HG03469 (cell line): Measurements from ENCODE around the gene CTDSPL2.
A peak's percentile ranks its signal among the peaks of the same experiment; 100 is the strongest.
"Not testable (repeated sequence)": the region's sequence is repeated elsewhere in the genome, so short reads cannot be mapped to it uniquely, and the experiment has no call there.

Source experiments
- ATAC-seq: cut with Tn5 transposase; IDR thresholded peaks from one replicate; pipeline ENCODE4 v1.9.1; 2021; ENCODE audit warnings: mild to moderate bottlenecking, moderate library complexity, moderate number of reproducible peaks; ENCODE audit not compliant: unreplicated experiment

CTDSPL2 gene

DNA sequence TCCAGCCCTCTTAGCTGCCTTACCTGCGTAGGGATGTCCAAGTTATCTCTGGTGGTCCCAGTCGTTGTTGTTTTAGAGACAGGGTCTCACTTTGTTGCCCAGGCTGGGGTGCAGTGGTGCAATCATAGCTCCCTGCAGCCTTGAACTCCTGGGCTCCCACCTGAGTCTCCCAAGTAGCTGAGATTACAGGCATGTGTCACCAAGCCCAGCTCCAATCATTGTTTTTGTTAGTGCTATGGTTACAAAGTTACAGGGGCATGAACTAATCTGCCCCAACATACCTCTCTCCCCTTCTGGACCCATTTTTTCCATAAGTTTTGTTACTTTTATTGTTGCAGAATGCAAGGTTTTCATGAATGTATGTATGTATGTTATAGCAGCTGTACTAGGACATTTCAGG is 54.7 kb downstream of the CTDSPL2 start:
- ATAC-seq = no peak

DNA sequence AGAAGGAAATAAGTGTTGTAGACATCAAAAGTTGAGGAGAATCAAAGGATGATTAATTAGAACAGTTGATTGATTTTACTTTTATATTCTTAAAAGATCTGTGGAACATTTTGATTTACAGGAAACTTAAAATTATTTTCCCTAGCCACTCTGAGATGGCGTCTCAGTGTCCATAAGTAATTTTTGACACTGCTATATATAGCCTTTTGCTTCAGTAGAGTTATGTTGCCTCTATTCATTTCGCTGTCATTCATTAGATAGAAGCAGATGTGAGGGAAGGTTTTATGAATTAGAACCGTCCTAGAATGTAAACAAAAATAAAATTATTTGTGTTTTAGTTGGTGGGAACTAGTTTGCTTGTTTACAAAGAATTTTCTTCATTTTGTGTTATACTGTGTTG is 58.5 kb downstream of the CTDSPL2 start:
- no peak for ATAC-seq

DNA sequence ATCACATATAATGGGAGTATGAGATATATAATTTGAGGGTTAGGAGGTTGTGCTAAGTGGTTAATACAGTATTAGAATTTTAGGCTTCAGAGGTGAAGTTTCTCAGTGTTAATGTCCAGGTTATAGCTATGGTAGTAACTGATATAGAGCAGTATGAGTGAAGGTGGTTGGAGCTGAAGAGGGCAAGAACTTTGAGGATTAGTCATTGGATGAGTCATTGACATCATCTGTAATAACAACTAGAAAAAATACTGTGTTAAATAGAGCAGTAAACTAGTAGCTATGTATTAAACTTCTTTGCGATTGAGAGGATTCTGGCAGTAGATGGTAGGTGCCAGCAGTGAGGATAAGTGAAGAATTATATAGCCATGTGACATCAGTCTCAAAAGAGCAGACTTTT is 62.0 kb downstream of the CTDSPL2 start:
- no peak for ATAC-seq

DNA sequence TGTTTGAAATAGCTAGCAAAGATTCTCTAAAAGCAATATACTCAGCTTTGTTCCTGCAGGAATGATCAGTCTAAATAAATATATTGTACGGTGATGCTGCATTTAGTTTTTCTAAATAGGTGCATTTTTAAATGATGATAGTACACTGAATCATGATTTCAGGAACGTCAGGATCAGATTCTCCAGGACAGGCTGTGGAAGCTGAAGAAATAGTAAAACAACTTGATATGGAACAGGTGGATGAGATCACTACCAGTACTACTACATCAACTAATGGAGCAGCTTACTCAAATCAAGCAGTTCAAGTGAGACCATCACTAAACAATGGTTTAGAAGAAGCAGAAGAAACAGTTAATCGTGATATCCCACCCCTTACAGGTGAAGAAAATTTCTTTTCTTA is 63.2 kb downstream of the CTDSPL2 start:
- no peak for ATAC-seq

DNA sequence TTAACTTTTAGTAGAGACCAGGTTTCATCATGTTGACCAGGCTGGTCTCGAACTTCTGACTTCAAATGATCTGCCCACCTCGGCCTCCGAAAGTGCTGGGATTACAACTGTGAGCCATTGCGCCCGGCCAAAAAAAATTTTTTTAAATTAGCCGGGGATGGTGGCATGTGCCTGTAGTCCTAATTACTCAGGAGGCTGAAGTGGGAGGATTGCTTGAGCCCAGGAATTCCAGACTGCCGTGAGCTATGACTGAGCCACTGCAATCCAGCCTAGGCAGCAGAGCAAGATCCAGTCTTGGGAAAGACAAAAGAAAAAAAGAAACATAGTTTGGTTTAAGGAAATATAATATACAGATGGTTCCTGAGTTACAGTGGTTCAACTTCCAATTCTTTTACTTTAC is 64.6 kb downstream of the CTDSPL2 start:
- ATAC-seq = no peak

DNA sequence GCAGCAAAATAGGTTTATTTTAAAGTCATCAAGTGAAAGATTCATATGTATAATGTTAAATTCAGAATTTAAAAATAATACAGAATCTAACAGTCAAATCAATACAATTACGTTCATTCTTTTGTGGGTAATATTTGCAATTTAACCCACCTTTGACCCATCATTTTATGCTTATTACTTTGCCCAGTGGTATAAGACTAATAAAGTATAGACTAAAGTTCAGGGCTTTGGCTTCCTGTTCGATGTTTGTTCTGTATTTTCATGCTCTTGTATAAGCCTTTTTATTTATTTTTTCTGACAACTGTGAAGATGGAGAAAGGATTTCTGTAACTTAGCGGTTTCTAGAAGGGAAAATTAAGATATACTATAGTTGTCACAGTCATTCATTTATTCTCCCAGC is 65.2 kb downstream of the CTDSPL2 start:
- no peak for ATAC-seq

DNA sequence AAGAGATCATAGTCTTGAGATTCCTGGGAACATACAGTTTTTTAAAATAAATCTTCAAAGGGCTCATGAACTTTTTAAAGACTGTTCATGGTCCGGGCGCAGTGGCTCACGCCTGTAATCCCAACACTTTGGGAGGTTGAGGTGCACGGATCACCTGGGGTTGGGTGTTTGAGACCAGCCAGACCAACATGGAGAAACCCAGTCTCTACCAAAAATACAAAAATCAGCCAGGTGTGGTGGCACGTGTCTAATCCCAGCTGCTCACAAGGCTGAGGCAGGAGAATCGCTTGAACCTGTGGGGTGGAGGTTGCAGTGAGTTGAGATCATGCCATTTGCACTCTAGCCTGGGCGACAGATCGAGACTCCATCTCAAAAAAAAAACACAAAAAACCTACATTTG is 68.1 kb downstream of the CTDSPL2 start:
- ATAC-seq = no peak

DNA sequence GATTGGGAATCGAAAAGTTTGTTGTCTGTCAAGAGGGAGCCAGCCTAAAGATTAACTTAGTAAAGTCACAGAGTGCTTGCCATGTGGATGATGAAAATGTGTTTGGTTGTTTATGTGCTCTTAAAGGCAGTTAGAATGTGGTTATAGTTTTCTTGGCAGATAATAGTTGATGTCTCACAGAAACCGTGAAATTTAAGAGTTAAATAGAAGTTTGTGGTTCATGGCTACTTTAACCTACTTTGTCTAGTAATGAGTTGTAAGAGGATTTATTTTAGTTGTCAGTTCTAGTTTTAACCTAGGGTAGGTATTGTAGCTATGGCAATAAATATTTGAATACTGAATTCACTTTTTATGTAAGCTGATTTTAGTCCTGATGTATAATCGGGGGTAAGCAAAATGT is 73.1 kb downstream of the CTDSPL2 start:
- no peak for ATAC-seq

DNA sequence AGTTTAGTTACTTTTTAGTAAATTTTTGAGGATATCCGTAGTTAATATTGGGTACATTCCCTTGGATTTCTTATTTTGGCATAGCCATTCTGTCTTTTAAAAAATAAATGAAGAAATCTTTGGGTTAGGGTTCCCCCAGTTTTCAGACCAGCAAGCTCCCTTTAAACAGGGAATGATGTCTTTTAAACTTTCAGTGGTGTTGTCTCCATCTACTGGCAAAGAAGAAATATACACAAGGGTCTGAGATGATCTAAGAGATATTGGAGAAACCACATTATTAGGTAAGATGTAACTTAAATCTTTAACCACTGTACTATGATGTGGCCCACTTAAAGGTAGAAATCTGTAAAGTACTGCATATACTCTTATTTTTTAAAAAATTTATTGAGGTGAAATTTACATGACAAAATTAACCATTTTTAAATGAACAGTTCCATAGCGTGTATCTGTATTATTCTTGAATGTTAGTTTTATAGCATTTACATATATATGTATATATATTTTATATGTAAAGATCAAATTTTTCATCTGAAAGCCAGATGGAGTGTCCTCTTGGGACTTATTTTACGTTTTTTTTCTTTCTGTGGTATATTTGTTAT is 74.4 kb downstream of the CTDSPL2 start:
- ATAC-seq = no peak

DNA sequence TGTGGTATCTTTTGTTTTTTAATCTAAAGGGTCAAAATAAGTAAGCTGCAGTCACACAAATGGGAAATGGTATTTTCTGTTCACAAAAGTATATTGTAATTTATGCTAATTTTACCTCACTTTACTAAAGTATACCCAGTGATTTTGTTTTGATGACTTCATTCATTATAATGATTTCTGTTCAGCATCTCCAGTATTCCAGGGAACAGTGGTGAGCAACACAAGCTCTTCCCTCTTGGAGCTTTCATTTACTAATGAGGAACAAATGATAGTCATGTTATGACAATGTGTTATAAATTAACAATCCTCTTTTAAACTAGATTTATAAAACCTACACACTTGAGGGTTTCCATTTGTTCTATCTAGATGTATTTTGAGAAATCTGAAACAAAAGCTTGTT is 89.0 kb downstream of the CTDSPL2 start:
- no peak for ATAC-seq

DNA sequence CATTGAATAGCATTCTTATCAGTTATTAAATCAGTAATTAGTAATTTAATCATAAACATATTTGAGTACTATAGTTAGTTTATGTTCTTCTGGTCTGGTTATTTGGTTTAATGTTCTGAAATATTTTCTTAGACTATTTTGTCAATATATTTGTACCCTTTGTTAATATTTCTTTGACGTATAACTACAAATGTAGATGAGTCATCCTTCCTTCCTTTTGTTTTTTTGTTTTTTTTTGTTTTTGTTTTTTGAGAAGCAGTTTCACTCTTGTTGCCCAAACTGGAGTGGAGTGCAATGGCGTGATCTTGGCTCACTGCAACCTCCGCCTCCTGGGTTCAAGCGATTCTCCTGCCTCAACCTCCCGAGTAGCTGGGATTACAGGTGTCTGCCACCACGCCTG is 92.1 kb downstream of the CTDSPL2 start:
- no peak for ATAC-seq

DNA sequence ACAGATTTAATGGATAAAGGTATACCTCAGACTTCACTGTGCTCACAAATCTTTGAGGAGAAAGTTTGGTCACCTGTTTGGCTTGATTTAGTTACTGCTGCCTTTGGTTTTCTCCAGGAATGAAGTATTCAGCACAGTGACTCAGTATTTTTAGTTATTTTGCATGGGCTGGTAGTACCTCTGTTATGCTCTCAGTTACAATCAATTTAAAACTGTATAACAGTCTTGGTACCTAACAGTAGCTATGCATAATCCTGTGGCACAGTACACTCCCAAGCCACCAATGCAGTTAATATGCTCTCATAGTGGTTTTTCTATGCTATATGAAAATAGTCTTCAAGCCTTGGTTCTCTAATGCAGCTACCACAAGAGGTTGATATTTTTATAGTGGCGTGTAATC is 97.6 kb downstream of the CTDSPL2 start:
- ATAC-seq = no peak

DNA sequence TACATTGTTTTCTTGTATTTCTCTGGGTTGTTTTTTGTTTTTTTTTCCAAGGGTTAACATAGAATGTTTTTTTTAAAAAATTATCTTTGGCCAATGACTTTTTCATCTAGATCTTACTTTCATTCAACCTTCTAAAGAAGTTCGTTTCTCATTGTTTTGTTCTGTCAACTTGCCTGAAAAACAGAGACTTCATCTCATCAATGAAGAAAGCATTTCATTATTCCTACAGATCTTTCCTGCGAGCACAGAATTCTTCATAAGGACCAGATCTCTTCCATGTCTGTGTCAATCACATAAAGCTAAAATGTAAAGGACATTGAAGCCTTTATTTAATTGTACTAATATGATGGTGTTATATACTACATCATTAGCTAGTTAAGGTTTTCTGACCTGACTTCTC is 99.8 kb downstream of the CTDSPL2 start:
- ATAC-seq = no peak

DNA sequence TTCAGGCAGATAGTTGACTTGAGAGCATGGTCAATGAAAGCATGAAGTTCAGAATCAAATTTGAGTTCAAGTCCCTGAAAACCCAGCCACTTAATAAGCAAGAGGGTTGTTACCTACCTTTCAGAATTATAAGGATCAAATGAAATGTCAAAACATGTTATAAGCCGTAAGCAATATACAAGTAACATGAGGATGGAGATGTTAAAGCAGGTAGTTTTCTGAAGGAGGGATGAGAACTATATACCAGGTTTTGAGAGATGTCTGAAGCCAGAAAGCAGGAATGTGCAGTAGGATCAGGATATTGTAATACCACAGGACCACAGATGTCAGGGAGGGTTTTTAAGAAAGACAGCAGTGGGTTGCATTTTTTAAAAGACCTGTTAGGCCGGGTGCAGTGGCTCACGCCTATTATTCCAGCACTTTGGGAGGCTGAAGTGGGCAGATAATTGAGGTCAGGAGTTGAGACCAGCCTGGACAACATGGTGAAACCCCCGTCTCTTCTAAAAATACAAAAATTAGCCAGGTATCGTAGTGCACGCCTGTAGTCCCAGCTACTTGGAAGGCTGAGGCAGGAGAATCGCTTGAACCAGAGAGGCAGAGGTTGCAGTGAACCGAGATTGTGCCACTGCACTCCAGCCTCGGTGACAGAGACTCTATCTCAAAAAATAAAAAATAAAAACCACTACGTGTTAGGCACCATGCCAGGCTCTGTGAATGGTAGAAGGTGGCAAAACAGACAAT is 102.6 kb downstream of the CTDSPL2 start:
- ATAC-seq = no peak

DNA sequence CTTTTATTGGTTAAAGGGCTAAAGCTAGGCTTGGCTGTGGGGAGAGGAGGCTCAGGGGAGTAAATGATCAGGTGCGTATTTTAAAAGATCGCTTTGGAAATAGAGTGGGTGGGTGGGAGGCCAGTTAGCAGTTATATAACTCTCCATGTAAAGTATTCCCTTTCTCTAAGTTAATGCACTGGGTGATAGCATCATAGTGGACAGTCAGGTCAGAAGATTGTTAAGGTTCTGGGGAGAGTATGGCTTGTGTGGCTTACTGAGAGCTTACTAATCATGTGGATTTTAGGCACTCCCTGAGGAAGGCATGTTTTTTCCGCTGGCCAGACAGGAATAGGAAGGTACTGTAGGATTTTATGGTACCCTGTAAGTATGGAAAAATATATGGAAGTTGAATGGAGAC is 103.2 kb downstream of the CTDSPL2 start:
- ATAC-seq = no peak

DNA sequence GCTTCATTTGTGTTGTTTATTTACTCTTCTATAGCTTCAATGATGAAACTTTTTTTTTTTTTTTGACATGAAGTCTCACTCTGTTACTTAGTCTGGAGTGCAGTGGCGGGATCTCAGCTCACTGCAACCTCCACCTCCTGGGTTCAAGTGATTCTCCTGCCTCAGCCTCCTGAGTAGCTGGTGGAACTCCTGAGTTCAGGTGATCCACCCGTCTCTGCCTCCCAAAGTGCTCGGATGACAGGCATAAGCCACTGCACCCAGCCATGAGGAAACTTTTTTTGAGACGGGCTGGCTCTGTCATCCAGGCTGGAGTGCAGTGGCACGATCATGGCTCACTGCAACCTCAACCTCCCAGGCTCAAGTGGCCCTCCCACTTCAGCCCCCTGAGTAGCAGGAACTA is 104.8 kb downstream of the CTDSPL2 start:
- ATAC-seq = not testable (repeated sequence)

DNA sequence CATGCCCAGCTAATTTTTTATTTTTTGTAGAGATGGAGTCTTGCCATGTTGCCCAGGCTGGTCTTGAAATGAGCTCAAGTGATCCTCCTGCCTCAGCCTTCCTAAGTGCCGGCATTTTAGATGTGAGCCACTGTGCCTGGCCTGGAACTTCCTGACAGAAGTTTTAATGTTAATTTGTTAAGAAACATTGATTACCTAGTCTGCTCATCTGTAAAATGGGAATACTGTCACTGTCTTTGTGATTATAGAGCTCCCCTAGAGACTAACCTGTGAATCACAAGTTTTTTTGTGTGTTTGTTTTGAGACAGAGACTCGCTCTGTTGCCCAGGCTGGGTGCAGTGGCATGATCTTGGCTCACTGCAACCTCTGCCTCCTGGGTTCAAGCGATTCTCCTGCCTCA is 105.3 kb downstream of the CTDSPL2 start:
- no peak for ATAC-seq

DNA sequence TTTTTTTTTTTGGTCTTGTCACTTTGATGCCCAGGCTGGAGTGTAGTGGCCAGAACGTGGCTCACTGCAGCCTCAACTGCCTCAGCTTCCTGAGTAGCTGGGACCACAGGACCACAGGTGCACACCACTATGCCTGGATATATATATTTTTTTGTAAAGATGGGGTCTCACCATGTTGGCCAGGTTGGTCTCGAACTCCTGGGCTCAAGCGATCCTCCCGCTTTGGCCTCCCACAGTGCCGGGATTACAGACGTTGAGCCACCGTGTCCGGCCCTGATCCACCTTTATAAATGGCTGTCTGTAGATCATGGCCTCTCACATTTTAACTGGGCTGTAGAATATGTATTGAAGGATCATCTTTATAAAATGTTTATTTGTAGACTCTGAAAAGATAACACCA is 107.7 kb downstream of the CTDSPL2 start:
- ATAC-seq = no peak

DNA sequence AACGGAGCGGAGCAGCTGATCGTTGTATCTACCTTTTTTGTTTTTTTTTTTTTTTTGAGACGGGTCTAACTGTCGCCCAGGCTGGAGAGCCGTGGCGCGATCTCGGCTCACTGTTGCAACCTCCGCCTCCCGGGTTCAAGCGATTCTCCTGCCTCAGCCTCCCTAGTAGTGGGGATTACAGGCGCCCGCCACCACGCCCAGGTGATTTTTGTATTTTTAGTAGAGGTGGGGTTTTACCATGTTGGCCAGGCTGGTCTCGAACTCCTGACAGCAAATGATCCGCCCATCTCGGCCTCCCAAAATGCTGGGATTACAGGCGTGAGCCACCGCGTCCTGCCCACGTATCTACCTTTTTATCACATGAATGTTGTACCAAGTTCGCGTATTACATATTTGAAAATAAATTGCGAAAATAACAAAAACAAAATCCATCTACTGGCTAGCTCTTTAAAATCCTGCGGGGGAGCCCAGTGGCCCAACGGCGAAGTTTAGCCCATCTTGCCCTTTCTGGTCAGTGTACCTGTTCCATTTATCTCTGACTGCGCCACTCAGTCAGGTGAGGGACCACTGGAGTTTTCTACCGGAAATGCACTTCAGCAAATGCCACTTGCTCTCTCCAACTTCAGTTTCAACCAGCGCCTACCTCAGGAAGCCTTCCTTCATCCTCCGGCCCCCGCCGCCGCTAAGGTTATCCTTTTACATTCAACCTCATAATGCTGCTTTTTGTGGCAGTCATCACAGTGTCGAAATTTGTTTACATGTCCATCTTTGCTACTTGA is 108.3 kb downstream of the CTDSPL2 start:
- ATAC-seq = peak; percentile 3

DNA sequence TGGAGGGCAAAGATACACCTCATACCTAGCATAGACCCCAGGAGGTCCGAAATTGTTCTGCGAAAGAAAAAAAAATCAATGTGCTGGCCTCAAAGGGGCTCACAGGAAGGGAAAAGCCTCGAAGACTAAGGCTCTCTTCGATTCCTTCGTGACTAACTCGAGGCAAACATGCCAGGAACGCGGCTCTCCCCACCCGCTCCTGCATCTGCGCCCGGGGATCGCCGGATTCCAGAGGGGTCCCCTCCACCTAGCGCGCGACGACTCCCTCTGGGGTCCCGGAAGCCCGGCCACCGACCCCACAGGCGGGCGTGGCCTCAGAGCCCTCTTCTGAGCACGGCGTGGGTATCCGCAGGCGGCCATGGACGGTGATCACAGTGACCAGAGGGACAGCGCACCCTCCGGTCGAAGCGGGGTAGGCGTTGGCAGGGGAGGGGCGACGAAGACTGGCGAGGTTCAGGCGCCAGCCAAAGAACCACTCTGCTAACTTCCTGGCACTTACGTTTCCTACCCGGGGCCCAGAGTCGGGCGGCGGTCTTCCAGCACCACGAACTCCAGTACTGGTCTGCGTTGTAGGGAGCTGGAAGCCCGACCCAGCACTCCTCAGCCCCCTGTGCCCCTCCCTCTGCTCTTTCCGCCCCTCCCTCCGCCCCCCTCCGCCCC is 109.0 kb downstream of the CTDSPL2 start:
- ATAC-seq = peak; percentile 33

DNA sequence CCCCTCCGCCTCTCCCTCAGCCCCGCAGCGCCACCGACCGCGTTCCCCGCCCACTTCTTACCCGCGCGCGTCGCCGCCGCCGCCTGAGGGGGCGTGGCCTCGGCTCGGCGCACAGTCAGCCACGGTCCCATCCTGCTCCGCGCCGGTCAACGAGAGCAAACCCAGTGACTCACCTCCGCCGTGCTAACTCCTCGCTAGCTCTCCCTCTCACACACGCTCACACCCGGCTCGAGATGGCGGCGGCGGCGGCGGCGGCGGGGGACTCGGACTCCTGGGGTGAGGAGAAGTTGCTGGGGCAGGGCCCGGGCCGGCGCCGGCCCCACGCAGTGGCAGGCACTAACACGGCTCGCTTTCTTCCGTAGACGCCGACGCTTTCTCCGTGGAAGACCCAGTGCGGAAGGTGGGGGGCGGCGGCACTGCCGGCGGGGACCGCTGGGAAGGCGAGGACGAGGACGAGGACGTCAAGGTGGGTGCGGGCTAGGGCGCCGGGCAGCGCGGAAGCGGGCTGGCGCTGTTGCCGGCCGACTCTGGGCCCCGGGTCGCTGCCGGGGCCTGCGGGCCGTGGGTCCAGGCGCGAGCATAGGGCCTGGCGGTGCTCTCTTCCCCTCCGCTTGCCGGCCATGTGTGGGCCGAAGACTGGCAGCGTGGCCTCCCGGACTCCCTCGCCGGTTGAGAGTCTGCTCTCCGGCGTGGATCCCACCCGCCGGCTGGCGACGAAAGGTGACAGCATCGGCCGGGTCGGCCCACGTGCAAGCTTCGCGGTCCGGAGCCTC is 109.7 kb downstream of the CTDSPL2 start, which contains the start of gene EIF3J:
Gene EIF3J, plus strand, starts transcription at position 186 of the 773 bp plus-strand sequence. Its CDS starts 48 bp downstream, at position 234.
- peak; percentile 66 for ATAC-seq
